ENCODE results near the gene GMDS. TPM values are rescaled to one million over a fixed set of nuclear protein-coding genes. Genes with fewer than 3 reads are reported as not detected.

GMDS gene
- total and polyA plus RNA-seq, 2 of the 4 experiments (the other 2 are of a cell fraction) = 7.3 to 21.9 TPM

GRCh38 chr6:1738558-1739081, 506.8 kb downstream of the GMDS start:
- no peak overlapping the region for H3K23ac ChIP-seq (ENCODE audit: low read depth, low read length)
- no TSS peak for BruUV-seq (replicated peaks)
- H4K8ac ChIP-seq (ENCODE audit: low read depth in 2 of 2, low read length in 2 of 2) = no peak overlapping the region
- no peak overlapping the region for H3K9ac ChIP-seq (ENCODE audit: low read depth, low read length)
- no peak overlapping the region for H2BK15ac ChIP-seq (ENCODE audit: low read depth, low read length)
- H3K4ac ChIP-seq (ENCODE audit: low read depth, low read length) = no peak overlapping the region
- ChIA-PET POLR2A (ENCODE audit: unreplicated experiment) (no interaction called here), CTCF (no interaction called here)
- in situ Hi-C loops (cut with MboI; ENCODE audit: low sequenced_read_pairs) = no loop called here
- WGBS, 2 experiments (ENCODE audit: extremely low coverage in 2 of 2, insufficient read length in 1 of 2) = 80% methylated on average over 1 of the region's 6 CpGs; no CpG with 5 or more reads in 1 of the 2 experiments
- DNase-seq (no peak), ATAC-seq (ENCODE audit: low read depth) (no peak)
- no peak overlapping the region for H2BK120ac ChIP-seq (ENCODE audit: low read depth, low read length)
- no peak overlapping the region for H3K18ac ChIP-seq (ENCODE audit: low read depth, low read length)
- no peak overlapping the region for H3K56ac ChIP-seq (ENCODE audit: extremely low read depth, insufficient read depth, low read length)
- peaks cover 8% of the 10 kb centered on the region for H3K9me1 ChIP-seq (ENCODE audit: insufficient read depth, low read length)
- TF ChIP-seq RAD21 (IDR thresholded peaks at IDR 0.05; ENCODE audit: low read length) (no peak), MAFK (IDR thresholded peaks at IDR 0.05; ENCODE audit: low read depth, low read length) (no peak), CTCF (conservative IDR thresholded peaks at IDR 0.05; ENCODE audit: low read depth, low read length) (no peak), FOS (IDR thresholded peaks at IDR 0.05; ENCODE audit: low read depth, low read length) (no peak), BHLHE40 (IDR thresholded peaks at IDR 0.05; ENCODE audit: low read depth, low read length) (no peak), CEBPB (IDR thresholded peaks at IDR 0.05; ENCODE audit: low read depth, low read length) (no peak), MAZ (IDR thresholded peaks at IDR 0.05; ENCODE audit: borderline replicate concordance, low read depth, low read length) (no peak)
- no peak overlapping the region for H3K4me3 ChIP-seq (ENCODE audit: insufficient read depth, low read depth, low read length)
- H4K5ac ChIP-seq (ENCODE audit: low read depth, low read length) = no peak overlapping the region
- no peak overlapping the region for H2BK5ac ChIP-seq (ENCODE audit: low read depth, low read length, poor library complexity, severe bottlenecking)
- dilution Hi-C loops (cut with HindIII; ENCODE audit: low sequenced_read_pairs, unreplicated experiment) = no loop called here
- H4K91ac ChIP-seq (ENCODE audit: insufficient read depth, low read depth, low read length) = no peak overlapping the region
- H3K79me1 ChIP-seq (ENCODE audit: low read depth in 1 of 2, low read length in 2 of 2) = no peaks in the 10 kb centered on the region
- no peak overlapping the region for H2AK5ac ChIP-seq (ENCODE audit: low read depth, low read length)
- no peak overlapping the region for H2AK9ac ChIP-seq (replicated peaks; ENCODE audit: low read depth, low read length, poor library complexity)
- no peak overlapping the region for H3K27ac ChIP-seq (ENCODE audit: insufficient read depth, low read length)
- H3K14ac ChIP-seq (replicated peaks; ENCODE audit: low read depth, low read length) = no peak overlapping the region
- no peaks in the 10 kb centered on the region for H3K9me3 ChIP-seq (ENCODE audit: control insufficient read depth, insufficient read depth, low read length)
- no peaks in the 10 kb centered on the region for H3K27me3 ChIP-seq (ENCODE audit: control insufficient read depth, insufficient read depth, low read length)
- no peak overlapping the region for H2BK20ac ChIP-seq (ENCODE audit: low read depth, low read length)
- H2AFZ ChIP-seq (replicated peaks; ENCODE audit: low read length, poor library complexity) = no peak overlapping the region
- intact Hi-C loops (cut with micrococcal nuclease) = no loop called here
- no peaks in the 10 kb centered on the region for H4K20me1 ChIP-seq (ENCODE audit: insufficient read depth, low read length)
- H3K4me2 ChIP-seq (ENCODE audit: low read depth, low read length) = no peak overlapping the region
- H3K36me3 ChIP-seq (ENCODE audit: control insufficient read depth, insufficient read depth, low read length) = no peaks in the 10 kb centered on the region
- H3K4me1 ChIP-seq (ENCODE audit: control insufficient read depth, insufficient read depth, low read length) = no peaks in the 10 kb centered on the region
